ENCODE data around the gene MAP2K4.

Gene MAP2K4

DNA sequence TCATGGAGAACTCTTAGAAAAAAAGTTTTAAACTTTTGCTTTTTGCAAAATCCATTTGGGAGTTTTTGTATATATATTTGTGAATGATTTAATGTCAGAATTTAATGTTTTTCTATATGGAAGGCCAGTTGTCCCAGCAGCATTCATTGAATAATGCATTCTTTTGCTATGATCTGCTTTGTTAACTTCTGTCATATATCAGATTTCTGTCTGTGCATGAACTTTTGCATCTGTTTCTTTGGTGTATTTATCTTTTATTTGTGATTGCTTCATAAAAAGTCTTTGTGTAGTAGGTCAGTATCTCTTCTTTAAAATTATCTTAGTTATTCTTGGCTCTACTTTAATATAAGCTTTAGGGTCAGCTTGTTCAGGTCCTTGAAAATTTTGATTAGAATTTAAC, 84.2 kb downstream of the MAP2K4 start:
- Histone ChIP-seq H3K9me3 (ENCODE audit: control insufficient read depth in 1 of 2, low read length in 2 of 2) (peaks cover 0 to 4% of the 10 kb centered on the region in 2 donors), H3K4me3 (ENCODE audit: low read depth in 1 of 2, low read length in 2 of 2) (no peak overlapping the region), H3K27me3 (ENCODE audit: control insufficient read depth in 1 of 2, insufficient read depth in 2 of 2, low read length in 2 of 2) (no peaks in the 10 kb centered on the region), H3K36me3 (ENCODE audit: control insufficient read depth in 1 of 2, insufficient read depth in 2 of 2, low read length in 2 of 2) (no peaks in the 10 kb centered on the region), H3K27ac (ENCODE audit: low read depth, low read length) (no peak overlapping the region), H3K9ac (ENCODE audit: low read depth in 1 of 2, low read length in 2 of 2) (no peak overlapping the region), H3K4me1 (ENCODE audit: control insufficient read depth in 1 of 2, insufficient read depth in 2 of 2, low read length in 2 of 2) (no peaks in the 10 kb centered on the region)

DNA sequence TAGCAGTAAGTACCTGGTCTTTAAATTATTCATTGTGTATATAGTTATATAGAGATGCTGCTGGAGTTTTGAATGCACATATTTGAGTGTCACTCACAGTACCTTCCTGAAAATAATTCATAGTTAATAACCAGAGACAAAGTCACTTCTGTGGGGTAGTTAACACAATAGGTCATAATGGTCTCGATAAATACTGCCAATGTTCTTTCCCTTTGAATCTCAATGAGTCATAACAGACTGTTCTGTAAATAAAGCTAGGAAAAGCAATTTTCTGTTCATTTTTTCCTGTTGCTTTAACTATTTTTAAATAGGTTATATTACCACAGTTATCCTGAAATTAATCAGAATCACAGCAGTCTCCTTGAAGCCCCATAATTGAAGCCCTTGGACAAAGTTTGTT, 87.2 kb downstream of the MAP2K4 start:
- Histone ChIP-seq H3K4me3 (ENCODE audit: low read depth in 1 of 2, low read length in 2 of 2) (no peak overlapping the region), H3K27me3 (ENCODE audit: control insufficient read depth in 1 of 2, insufficient read depth in 2 of 2, low read length in 2 of 2) (no peaks in the 10 kb centered on the region), H3K27ac (ENCODE audit: low read depth, low read length) (no peak overlapping the region), H3K9me3 (ENCODE audit: control insufficient read depth in 1 of 2, low read length in 2 of 2) (no peaks in the 10 kb centered on the region), H3K9ac (ENCODE audit: low read depth in 1 of 2, low read length in 2 of 2) (no peak overlapping the region), H3K36me3 (ENCODE audit: control insufficient read depth in 1 of 2, insufficient read depth in 2 of 2, low read length in 2 of 2) (peaks cover 6 to 7% of the 10 kb centered on the region in 2 donors), H3K4me1 (ENCODE audit: control insufficient read depth in 1 of 2, insufficient read depth in 2 of 2, low read length in 2 of 2) (no peaks in the 10 kb centered on the region)

DNA sequence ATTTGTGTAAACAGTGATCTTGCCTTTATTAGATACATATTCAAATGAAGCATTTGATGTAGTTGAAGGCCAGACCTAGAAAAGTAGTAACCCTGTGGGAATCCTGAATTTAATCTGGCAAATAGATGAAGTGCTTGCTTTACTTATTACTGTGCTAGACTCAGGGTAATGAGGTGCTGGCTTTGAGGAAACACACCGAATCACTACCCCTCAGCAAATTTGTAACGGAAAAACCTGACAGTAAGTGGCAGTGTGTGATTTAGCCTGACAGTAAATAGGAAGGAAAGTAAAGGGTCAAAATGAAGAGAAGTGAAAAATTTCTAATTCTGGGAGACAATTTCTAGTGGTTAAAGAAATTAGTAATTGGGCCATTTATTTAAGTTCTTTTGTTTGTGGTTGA, 90.2 kb downstream of the MAP2K4 start:
- H3K9ac ChIP-seq (ENCODE audit: low read depth in 1 of 2, low read length in 2 of 2), result no peak overlapping the region
- no peak overlapping the region for H3K4me3 ChIP-seq (ENCODE audit: low read depth in 1 of 2, low read length in 2 of 2)
- no peak overlapping the region for H3K27ac ChIP-seq (ENCODE audit: low read depth, low read length)
- H3K27me3 ChIP-seq (ENCODE audit: control insufficient read depth in 1 of 2, insufficient read depth in 2 of 2, low read length in 2 of 2), result no peaks in the 10 kb centered on the region
- peaks cover 25 to 34% of the 10 kb centered on the region in 2 donors for H3K36me3 ChIP-seq (ENCODE audit: control insufficient read depth in 1 of 2, insufficient read depth in 2 of 2, low read length in 2 of 2)
- H3K9me3 ChIP-seq (ENCODE audit: control insufficient read depth in 1 of 2, low read length in 2 of 2), result no peaks in the 10 kb centered on the region
- H3K4me1 ChIP-seq (ENCODE audit: control insufficient read depth in 1 of 2, insufficient read depth in 2 of 2, low read length in 2 of 2), result no peaks in the 10 kb centered on the region

DNA sequence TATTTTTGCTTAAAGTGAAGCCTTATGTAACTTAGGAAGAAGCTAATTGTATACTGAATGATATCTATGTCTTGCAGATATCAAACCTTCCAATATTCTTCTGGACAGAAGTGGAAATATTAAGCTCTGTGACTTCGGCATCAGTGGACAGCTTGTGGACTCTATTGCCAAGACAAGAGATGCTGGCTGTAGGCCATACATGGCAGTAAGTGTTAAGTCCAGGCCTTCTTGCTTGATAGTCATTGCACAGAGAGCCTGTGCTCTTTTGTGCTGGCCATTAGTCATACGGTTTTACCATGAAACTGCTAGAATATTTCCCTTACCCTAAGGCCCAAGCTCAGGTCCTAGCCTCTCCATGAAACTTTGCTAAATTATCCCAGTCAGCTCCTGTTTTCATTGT, 92.5 kb downstream of the MAP2K4 start:
- no peaks in the 10 kb centered on the region for H3K4me1 ChIP-seq (ENCODE audit: control insufficient read depth in 1 of 2, insufficient read depth in 2 of 2, low read length in 2 of 2)
- no peaks in the 10 kb centered on the region for H3K27me3 ChIP-seq (ENCODE audit: control insufficient read depth in 1 of 2, insufficient read depth in 2 of 2, low read length in 2 of 2)
- H3K36me3 ChIP-seq (ENCODE audit: control insufficient read depth in 1 of 2, insufficient read depth in 2 of 2, low read length in 2 of 2), result peaks cover 38 to 44% of the 10 kb centered on the region in 2 donors

DNA sequence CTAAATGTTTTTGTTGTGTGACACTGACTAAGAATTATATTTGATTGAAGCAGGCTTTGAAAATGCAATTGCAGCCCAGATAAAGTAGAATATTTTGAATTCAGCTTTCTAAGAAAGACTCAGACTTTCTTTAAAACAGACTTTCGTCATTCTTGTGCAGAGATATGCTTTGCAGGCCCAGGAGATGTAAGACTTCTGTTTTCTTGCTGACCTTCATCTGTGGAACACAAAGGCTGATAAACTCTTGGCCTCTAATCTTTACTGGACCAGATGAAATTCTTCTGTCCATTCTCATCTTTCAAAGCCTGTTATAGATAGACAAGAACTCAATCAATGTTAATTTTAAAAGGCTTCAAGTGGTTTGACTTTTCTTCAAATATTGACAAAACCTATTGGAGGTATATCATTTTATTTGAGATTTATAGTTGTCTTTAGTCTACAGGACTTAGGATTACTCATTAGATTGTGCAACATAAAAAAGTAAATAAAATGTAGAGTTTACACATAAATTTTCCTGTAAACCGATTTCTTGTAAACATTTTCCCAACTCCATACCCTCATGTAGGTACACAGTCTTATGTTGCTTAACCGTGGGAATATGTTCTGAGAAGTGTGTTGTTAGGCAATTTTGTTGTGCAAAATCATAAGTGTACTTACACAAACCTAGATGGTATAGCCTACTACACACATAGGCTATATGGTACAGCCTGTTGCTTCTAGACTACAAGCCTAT, 94.2 kb downstream of the MAP2K4 start:
- Histone ChIP-seq H3K9me3 (ENCODE audit: control insufficient read depth in 1 of 2, low read length in 2 of 2) (no peaks in the 10 kb centered on the region), H3K4me1 (ENCODE audit: control insufficient read depth in 1 of 2, insufficient read depth in 2 of 2, low read length in 2 of 2) (no peaks in the 10 kb centered on the region), H3K4me3 (ENCODE audit: low read depth in 1 of 2, low read length in 2 of 2) (no peak overlapping the region), H3K36me3 (ENCODE audit: control insufficient read depth in 1 of 2, insufficient read depth in 2 of 2, low read length in 2 of 2) (peaks cover 40 to 51% of the 10 kb centered on the region in 2 donors), H3K9ac (ENCODE audit: low read depth in 1 of 2, low read length in 2 of 2) (no peak overlapping the region), H3K27ac (ENCODE audit: low read depth, low read length) (no peak overlapping the region), H3K27me3 (ENCODE audit: control insufficient read depth in 1 of 2, insufficient read depth in 2 of 2, low read length in 2 of 2) (no peaks in the 10 kb centered on the region)

More for the DNA sequence above, 92.5 kb downstream of the MAP2K4 start:
- Histone ChIP-seq H3K9me3 (ENCODE audit: control insufficient read depth in 1 of 2, low read length in 2 of 2) (no peaks in the 10 kb centered on the region), H3K27ac (ENCODE audit: low read depth, low read length) (no peak overlapping the region), H3K9ac (ENCODE audit: low read depth in 1 of 2, low read length in 2 of 2) (no peak overlapping the region), H3K4me3 (ENCODE audit: low read depth in 1 of 2, low read length in 2 of 2) (no peak overlapping the region)

DNA sequence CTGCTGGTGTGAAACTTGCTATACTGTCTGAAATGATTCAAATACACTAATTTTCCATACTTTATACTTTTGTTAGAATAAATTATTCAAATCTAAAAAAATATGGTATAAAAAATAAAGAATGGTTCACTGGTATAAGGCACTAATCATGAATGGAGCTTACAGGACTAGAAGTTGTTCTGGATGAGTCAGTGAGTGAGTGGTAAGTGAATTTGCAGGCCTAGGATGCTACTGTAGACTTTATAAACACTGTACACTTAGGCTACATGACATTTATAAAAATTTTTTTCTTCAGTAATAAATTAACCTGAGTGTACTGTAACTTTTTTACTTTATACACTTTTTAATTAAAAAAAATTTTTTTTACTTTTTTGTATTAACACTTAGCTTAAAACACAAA, 95.5 kb downstream of the MAP2K4 start:
- no peaks in the 10 kb centered on the region for H3K9me3 ChIP-seq (ENCODE audit: control insufficient read depth in 1 of 2, low read length in 2 of 2)
- H3K36me3 ChIP-seq (ENCODE audit: control insufficient read depth in 1 of 2, insufficient read depth in 2 of 2, low read length in 2 of 2), result peaks cover 40 to 51% of the 10 kb centered on the region in 2 donors
- H3K27ac ChIP-seq (ENCODE audit: low read depth, low read length), result no peak overlapping the region
- no peaks in the 10 kb centered on the region for H3K4me1 ChIP-seq (ENCODE audit: control insufficient read depth in 1 of 2, insufficient read depth in 2 of 2, low read length in 2 of 2)
- H3K9ac ChIP-seq (ENCODE audit: low read depth in 1 of 2, low read length in 2 of 2), result no peak overlapping the region
- no peak overlapping the region for H3K4me3 ChIP-seq (ENCODE audit: low read depth in 1 of 2, low read length in 2 of 2)
- H3K27me3 ChIP-seq (ENCODE audit: control insufficient read depth in 1 of 2, insufficient read depth in 2 of 2, low read length in 2 of 2), result no peaks in the 10 kb centered on the region

DNA sequence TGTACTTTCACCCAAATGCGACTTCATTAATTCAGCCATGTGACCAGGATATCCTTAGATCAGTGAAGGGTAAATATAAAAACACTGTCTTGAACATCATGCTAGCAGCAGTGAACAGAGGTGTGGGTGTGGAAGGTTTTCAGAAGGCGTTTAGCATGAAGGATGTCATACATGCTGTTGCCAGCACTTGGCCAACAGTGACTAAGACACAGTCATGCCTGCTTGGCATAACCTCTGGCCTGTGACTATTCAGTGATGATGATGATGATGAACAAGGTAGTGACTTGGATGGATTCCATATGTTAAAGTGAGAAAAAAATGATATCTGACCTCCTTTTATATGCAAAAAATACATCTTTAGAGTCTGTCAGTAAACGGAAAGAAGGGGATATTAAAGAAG, 97.9 kb downstream of the MAP2K4 start:
- Histone ChIP-seq H3K27me3 (ENCODE audit: control insufficient read depth in 1 of 2, insufficient read depth in 2 of 2, low read length in 2 of 2) (no peaks in the 10 kb centered on the region), H3K4me1 (ENCODE audit: control insufficient read depth in 1 of 2, insufficient read depth in 2 of 2, low read length in 2 of 2) (no peaks in the 10 kb centered on the region), H3K4me3 (ENCODE audit: low read depth in 1 of 2, low read length in 2 of 2) (no peak overlapping the region), H3K9me3 (ENCODE audit: control insufficient read depth in 1 of 2, low read length in 2 of 2) (no peaks in the 10 kb centered on the region), H3K9ac (ENCODE audit: low read depth in 1 of 2, low read length in 2 of 2) (no peak overlapping the region), H3K36me3 (ENCODE audit: control insufficient read depth in 1 of 2, insufficient read depth in 2 of 2, low read length in 2 of 2) (peaks cover 28 to 36% of the 10 kb centered on the region in 2 donors), H3K27ac (ENCODE audit: low read depth, low read length) (no peak overlapping the region)

DNA sequence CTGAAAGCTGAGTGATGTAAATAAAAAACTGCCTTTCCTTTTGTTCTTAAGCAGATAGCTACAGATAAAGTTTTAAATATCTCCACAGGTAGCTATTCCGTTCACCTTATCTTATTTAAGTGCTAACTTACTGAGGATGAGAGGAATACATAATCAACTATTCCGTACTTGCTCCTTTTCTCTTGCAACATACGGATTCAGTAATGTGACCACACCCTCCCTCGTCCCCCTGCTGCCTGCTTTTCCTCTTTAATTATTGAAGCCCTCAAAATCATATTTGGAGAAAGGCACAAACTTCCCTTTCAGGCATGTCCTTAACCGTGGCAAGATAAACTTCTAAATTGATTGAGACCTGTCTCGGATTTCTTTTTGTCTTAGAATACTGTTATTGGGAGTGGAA, 101.4 kb downstream of the MAP2K4 start:
- H3K9me3 ChIP-seq (ENCODE audit: control insufficient read depth in 1 of 2, low read length in 2 of 2), result no peaks in the 10 kb centered on the region
- H3K4me1 ChIP-seq (ENCODE audit: control insufficient read depth in 1 of 2, insufficient read depth in 2 of 2, low read length in 2 of 2), result no peaks in the 10 kb centered on the region
- no peaks in the 10 kb centered on the region for H3K27me3 ChIP-seq (ENCODE audit: control insufficient read depth in 1 of 2, insufficient read depth in 2 of 2, low read length in 2 of 2)
- H3K9ac ChIP-seq (ENCODE audit: low read depth in 1 of 2, low read length in 2 of 2), result no peak overlapping the region
- peaks cover 32% of the 10 kb centered on the region in 2 donors for H3K36me3 ChIP-seq (ENCODE audit: control insufficient read depth in 1 of 2, insufficient read depth in 2 of 2, low read length in 2 of 2)
- no peak overlapping the region for H3K27ac ChIP-seq (ENCODE audit: low read depth, low read length)
- H3K4me3 ChIP-seq (ENCODE audit: low read depth in 1 of 2, low read length in 2 of 2), result no peak overlapping the region

DNA sequence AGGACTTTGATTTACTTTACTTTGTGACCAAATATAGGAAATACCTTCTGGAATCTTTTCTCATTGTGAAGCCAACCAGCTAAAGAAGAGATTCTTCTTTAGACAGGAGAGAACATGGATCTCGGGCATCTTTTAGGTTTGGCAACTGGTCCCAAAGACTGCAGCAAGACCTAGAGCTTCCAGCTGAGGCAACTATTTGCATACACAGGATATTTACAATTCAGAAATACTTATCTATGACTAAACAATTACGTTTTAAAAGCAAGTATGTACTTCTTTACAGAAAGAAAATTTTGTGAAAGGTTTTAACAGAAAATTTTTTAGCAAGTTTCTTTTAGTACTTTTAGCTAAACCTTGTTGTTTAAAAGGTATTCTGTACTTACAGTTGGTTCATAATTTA, 106.5 kb downstream of the MAP2K4 start:
- Histone ChIP-seq H3K4me1 (ENCODE audit: control insufficient read depth in 1 of 2, insufficient read depth in 2 of 2, low read length in 2 of 2) (no peaks in the 10 kb centered on the region), H3K4me3 (ENCODE audit: low read depth in 1 of 2, low read length in 2 of 2) (no peak overlapping the region), H3K27me3 (ENCODE audit: control insufficient read depth in 1 of 2, insufficient read depth in 2 of 2, low read length in 2 of 2) (no peaks in the 10 kb centered on the region), H3K9ac (ENCODE audit: low read depth in 1 of 2, low read length in 2 of 2) (no peak overlapping the region), H3K36me3 (ENCODE audit: control insufficient read depth in 1 of 2, insufficient read depth in 2 of 2, low read length in 2 of 2) (peaks cover 46 to 54% of the 10 kb centered on the region in 2 donors), H3K9me3 (ENCODE audit: control insufficient read depth in 1 of 2, low read length in 2 of 2) (no peaks in the 10 kb centered on the region), H3K27ac (ENCODE audit: low read depth, low read length) (no peak overlapping the region)

DNA sequence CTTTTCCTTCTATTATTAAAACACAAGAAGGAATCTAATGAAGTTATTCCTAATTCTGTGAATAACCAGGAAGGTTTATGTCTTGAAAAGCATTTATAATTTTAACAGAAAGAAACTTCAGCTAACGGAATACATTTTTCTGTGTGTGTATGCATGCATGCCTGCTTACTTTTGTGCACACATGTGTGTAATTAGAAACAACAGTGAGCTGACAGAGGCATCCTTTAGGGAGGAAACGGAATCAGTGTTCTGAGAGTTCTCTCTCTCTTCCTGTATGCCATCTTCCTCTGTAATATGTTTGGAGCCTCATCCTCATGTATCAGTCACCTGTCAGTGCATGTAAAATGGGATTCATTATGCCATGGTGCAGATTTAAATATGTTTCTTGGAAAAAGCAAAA, 107.0 kb downstream of the MAP2K4 start:
- Histone ChIP-seq H3K4me1 (ENCODE audit: control insufficient read depth in 1 of 2, insufficient read depth in 2 of 2, low read length in 2 of 2) (no peaks in the 10 kb centered on the region), H3K9ac (ENCODE audit: low read depth in 1 of 2, low read length in 2 of 2) (no peak overlapping the region), H3K36me3 (ENCODE audit: control insufficient read depth in 1 of 2, insufficient read depth in 2 of 2, low read length in 2 of 2) (peaks cover 46 to 54% of the 10 kb centered on the region in 2 donors)

More for the DNA sequence above, 107.0 kb downstream of the MAP2K4 start:
- Histone ChIP-seq H3K4me3 (ENCODE audit: low read depth in 1 of 2, low read length in 2 of 2) (no peak overlapping the region), H3K27me3 (ENCODE audit: control insufficient read depth in 1 of 2, insufficient read depth in 2 of 2, low read length in 2 of 2) (no peaks in the 10 kb centered on the region), H3K27ac (ENCODE audit: low read depth, low read length) (no peak overlapping the region), H3K9me3 (ENCODE audit: control insufficient read depth in 1 of 2, low read length in 2 of 2) (no peaks in the 10 kb centered on the region)

All from duodenal mucosa (tissue), 2 donors.